ENCODE data around the gene B4GALT4.

The B4GALT4 gene

GRCh38 chr3:119221779-119222320 is 18.8 kb downstream of the B4GALT4 start:
- H3K4me3 ChIP-seq (ENCODE audit: low read depth, low read length): no peak overlapping the region
- peaks cover 84% of the 10 kb centered on the region for H3K36me3 ChIP-seq (ENCODE audit: control insufficient read depth, insufficient read depth, low read length)
- H3K9me3 ChIP-seq (ENCODE audit: control insufficient read depth, insufficient read depth, low read depth, low read length): no peaks in the 10 kb centered on the region
- no peak overlapping the region for H3K27ac ChIP-seq (ENCODE audit: low read depth, low read length)
- no peaks in the 10 kb centered on the region for H3K4me1 ChIP-seq (ENCODE audit: control insufficient read depth, insufficient read depth, low read length)
- no peaks in the 10 kb centered on the region for H3K27me3 ChIP-seq (ENCODE audit: control insufficient read depth, insufficient read depth, low read length)
- H3K9ac ChIP-seq (ENCODE audit: low read length): no peak overlapping the region

- Histone ChIP-seq H3K4me1 (ENCODE audit: control insufficient read depth, insufficient read depth, low read length) (no peaks in the 10 kb centered on the region), H3K4me3 (ENCODE audit: low read depth, low read length) (no peak overlapping the region), H3K9me3 (ENCODE audit: control insufficient read depth, insufficient read depth, low read depth, low read length) (no peaks in the 10 kb centered on the region), H3K36me3 (ENCODE audit: control insufficient read depth, insufficient read depth, low read length) (peaks cover 84% of the 10 kb centered on the region), H3K27me3 (ENCODE audit: control insufficient read depth, insufficient read depth, low read length) (no peaks in the 10 kb centered on the region), H3K9ac (ENCODE audit: low read length) (no peak overlapping the region), H3K27ac (ENCODE audit: low read depth, low read length) (no peak overlapping the region)
Observed at GRCh38 chr3:119220970-119221667, 19.6 kb downstream of the B4GALT4 start.

- Histone ChIP-seq H3K9me3 (ENCODE audit: control insufficient read depth, insufficient read depth, low read depth, low read length) (no peaks in the 10 kb centered on the region), H3K9ac (ENCODE audit: low read length) (no peak overlapping the region), H3K27ac (ENCODE audit: low read depth, low read length) (no peak overlapping the region), H3K4me1 (ENCODE audit: control insufficient read depth, insufficient read depth, low read length) (no peaks in the 10 kb centered on the region), H3K36me3 (ENCODE audit: control insufficient read depth, insufficient read depth, low read length) (peaks cover 87% of the 10 kb centered on the region), H3K27me3 (ENCODE audit: control insufficient read depth, insufficient read depth, low read length) (no peaks in the 10 kb centered on the region), H3K4me3 (ENCODE audit: low read depth, low read length) (no peak overlapping the region)
Observed at GRCh38 chr3:119220198-119220597, 20.5 kb downstream of the B4GALT4 start.

- H3K27me3 ChIP-seq (ENCODE audit: control insufficient read depth, insufficient read depth, low read length): no peaks in the 10 kb centered on the region
- H3K27ac ChIP-seq (ENCODE audit: low read depth, low read length): no peak overlapping the region
- no peak overlapping the region for H3K9ac ChIP-seq (ENCODE audit: low read length)
- no peaks in the 10 kb centered on the region for H3K4me1 ChIP-seq (ENCODE audit: control insufficient read depth, insufficient read depth, low read length)
- H3K36me3 ChIP-seq (ENCODE audit: control insufficient read depth, insufficient read depth, low read length): peaks cover 92% of the 10 kb centered on the region
- no peaks in the 10 kb centered on the region for H3K9me3 ChIP-seq (ENCODE audit: control insufficient read depth, insufficient read depth, low read depth, low read length)
- H3K4me3 ChIP-seq (ENCODE audit: low read depth, low read length): no peak overlapping the region
Observed at GRCh38 chr3:119219069-119219468, 21.6 kb downstream of the B4GALT4 start.

- H3K9ac ChIP-seq (ENCODE audit: low read length): no peak overlapping the region
- H3K36me3 ChIP-seq (ENCODE audit: control insufficient read depth, insufficient read depth, low read length): peaks cover 68% of the 10 kb centered on the region
- H3K4me3 ChIP-seq (ENCODE audit: low read depth, low read length): no peak overlapping the region
- no peaks in the 10 kb centered on the region for H3K9me3 ChIP-seq (ENCODE audit: control insufficient read depth, insufficient read depth, low read depth, low read length)
- H3K27me3 ChIP-seq (ENCODE audit: control insufficient read depth, insufficient read depth, low read length): no peaks in the 10 kb centered on the region
- no peak overlapping the region for H3K27ac ChIP-seq (ENCODE audit: low read depth, low read length)
- H3K4me1 ChIP-seq (ENCODE audit: control insufficient read depth, insufficient read depth, low read length): peaks cover 6% of the 10 kb centered on the region; the same call in 1 of the 2 replicates
Observed at GRCh38 chr3:119211803-119212202, 28.9 kb downstream of the B4GALT4 start.

GRCh38 chr3:119211193-119211592 is 29.5 kb downstream of the B4GALT4 start:
- Histone ChIP-seq H3K36me3 (ENCODE audit: control insufficient read depth, insufficient read depth, low read length) (peaks cover 62% of the 10 kb centered on the region), H3K9me3 (ENCODE audit: control insufficient read depth, insufficient read depth, low read depth, low read length) (no peaks in the 10 kb centered on the region), H3K27ac (ENCODE audit: low read depth, low read length) (no peak overlapping the region), H3K4me1 (ENCODE audit: control insufficient read depth, insufficient read depth, low read length) (peaks cover 8% of the 10 kb centered on the region; the same call in 1 of the 2 replicates), H3K9ac (ENCODE audit: low read length) (no peak overlapping the region), H3K27me3 (ENCODE audit: control insufficient read depth, insufficient read depth, low read length) (no peaks in the 10 kb centered on the region), H3K4me3 (ENCODE audit: low read depth, low read length) (no peak overlapping the region)

GRCh38 chr3:119207512-119207875 is 33.2 kb downstream of the B4GALT4 start:
- Histone ChIP-seq H3K9me3 (ENCODE audit: control insufficient read depth, insufficient read depth, low read depth, low read length) (no peaks in the 10 kb centered on the region), H3K36me3 (ENCODE audit: control insufficient read depth, insufficient read depth, low read length) (peaks cover 28% of the 10 kb centered on the region), H3K27ac (ENCODE audit: low read depth, low read length) (no peak overlapping the region), H3K4me1 (ENCODE audit: control insufficient read depth, insufficient read depth, low read length) (peaks cover 8% of the 10 kb centered on the region; the same call in 1 of the 2 replicates), H3K4me3 (ENCODE audit: low read depth, low read length) (no peak overlapping the region), H3K9ac (ENCODE audit: low read length) (no peak overlapping the region), H3K27me3 (ENCODE audit: control insufficient read depth, insufficient read depth, low read length) (no peaks in the 10 kb centered on the region)

GRCh38 chr3:119206611-119207511 is 33.8 kb downstream of the B4GALT4 start:
- Histone ChIP-seq H3K9ac (ENCODE audit: low read length) (no peak overlapping the region), H3K36me3 (ENCODE audit: control insufficient read depth, insufficient read depth, low read length) (peaks cover 21% of the 10 kb centered on the region), H3K4me1 (ENCODE audit: control insufficient read depth, insufficient read depth, low read length) (peaks cover 8% of the 10 kb centered on the region; the same call in 1 of the 2 replicates), H3K4me3 (ENCODE audit: low read depth, low read length) (no peak overlapping the region), H3K27ac (ENCODE audit: low read depth, low read length) (no peak overlapping the region; the same call in 1 of the 2 replicates), H3K9me3 (ENCODE audit: control insufficient read depth, insufficient read depth, low read depth, low read length) (no peaks in the 10 kb centered on the region), H3K27me3 (ENCODE audit: control insufficient read depth, insufficient read depth, low read length) (no peaks in the 10 kb centered on the region)

- H3K9me3 ChIP-seq (ENCODE audit: control insufficient read depth, insufficient read depth, low read depth, low read length): no peaks in the 10 kb centered on the region
- no peak overlapping the region for H3K4me3 ChIP-seq (ENCODE audit: low read depth, low read length)
- H3K27ac ChIP-seq (ENCODE audit: low read depth, low read length): no peak overlapping the region
- H3K4me1 ChIP-seq (ENCODE audit: control insufficient read depth, insufficient read depth, low read length): peaks cover 8% of the 10 kb centered on the region; the same call in 1 of the 2 replicates
- H3K27me3 ChIP-seq (ENCODE audit: control insufficient read depth, insufficient read depth, low read length): no peaks in the 10 kb centered on the region
- H3K9ac ChIP-seq (ENCODE audit: low read length): no peak overlapping the region
- H3K36me3 ChIP-seq (ENCODE audit: control insufficient read depth, insufficient read depth, low read length): peaks cover 13% of the 10 kb centered on the region
Observed at GRCh38 chr3:119205685-119206084, 35.0 kb downstream of the B4GALT4 start.

- H3K4me1 ChIP-seq (ENCODE audit: control insufficient read depth, insufficient read depth, low read length): peaks cover 8% of the 10 kb centered on the region; the same call in 1 of the 2 replicates
Observed at GRCh38 chr3:119205209-119205608, 35.5 kb downstream of the B4GALT4 start.

GRCh38 chr3:119195911-119196310 is 44.8 kb downstream of the B4GALT4 start:
- H3K4me1 ChIP-seq (ENCODE audit: control insufficient read depth, insufficient read depth, low read length): no peaks in the 10 kb centered on the region
- H3K27ac ChIP-seq (ENCODE audit: low read depth, low read length): no peak overlapping the region
- no peaks in the 10 kb centered on the region for H3K9me3 ChIP-seq (ENCODE audit: control insufficient read depth, insufficient read depth, low read depth, low read length)
- H3K27me3 ChIP-seq (ENCODE audit: control insufficient read depth, insufficient read depth, low read length): no peaks in the 10 kb centered on the region
- no peak overlapping the region for H3K4me3 ChIP-seq (ENCODE audit: low read depth, low read length)
- no peaks in the 10 kb centered on the region for H3K36me3 ChIP-seq (ENCODE audit: control insufficient read depth, insufficient read depth, low read length)
- H3K9ac ChIP-seq (ENCODE audit: low read length): no peak overlapping the region

More at GRCh38 chr3:119205209-119205608, 35.5 kb downstream of the B4GALT4 start:
- Histone ChIP-seq H3K27ac (ENCODE audit: low read depth, low read length) (no peak overlapping the region), H3K9me3 (ENCODE audit: control insufficient read depth, insufficient read depth, low read depth, low read length) (no peaks in the 10 kb centered on the region), H3K27me3 (ENCODE audit: control insufficient read depth, insufficient read depth, low read length) (no peaks in the 10 kb centered on the region), H3K9ac (ENCODE audit: low read length) (no peak overlapping the region), H3K4me3 (ENCODE audit: low read depth, low read length) (no peak overlapping the region), H3K36me3 (ENCODE audit: control insufficient read depth, insufficient read depth, low read length) (peaks cover 10% of the 10 kb centered on the region; the same call in 1 of the 2 replicates)
